NCI-H82 treated with DMSO at 0.1 percent for 48 hours (cell line): ENCODE results near the gene IL17F.

Source experiments
- DNase-seq: peaks from one replicate; lab custom pipeline; 2025; ENCODE audit not compliant: unreplicated experiment; lab: John Stamatoyannopoulos, UW

The IL17F gene

GRCh38 chr6:52191824-52192223, 52.5 kb downstream of the IL17F start:
- no peak for DNase-seq

- DNase-seq: no peak
Measured at GRCh38 chr6:52190409-52190808, 53.9 kb downstream of the IL17F start.

GRCh38 chr6:52189974-52190373, 54.3 kb downstream of the IL17F start:
- no peak for DNase-seq

- DNase-seq: no peak
Measured at GRCh38 chr6:52187098-52187497, 57.2 kb downstream of the IL17F start.
